HepG2 (cell line): ENCODE data around the gene CD58. TPM values are rescaled to one million over a fixed set of nuclear protein-coding genes. Genes with fewer than 3 reads are reported as not detected.
A peak's percentile ranks its signal among the peaks of the same experiment; 100 is the strongest.

Experiments used
- HBP1 ChIP-seq: IDR thresholded peaks from 2 replicates; pipeline ENCODE4 v1.6.1; 2016; ENCODE audit warnings: low read depth, control low read depth
- HMG20B ChIP-seq: conservative IDR thresholded peaks from 2 replicates; pipeline ENCODE4 v1.6.1; 2016; ENCODE audit warnings: missing genetic modification reagents, missing compliant biosample characterization
- HMGXB3 ChIP-seq: sonication (generic); formaldehyde crosslinking; IDR thresholded peaks from 2 replicates; pipeline ENCODE4 v1.4.0; 2020; ENCODE audit warnings: missing genetic modification reagents, borderline replicate concordance
- HNRNPL ChIP-seq: fragments of 200-400 bp; formaldehyde crosslinking; IDR thresholded peaks from 2 replicates; pipeline ENCODE4 v1.6.1; 2017; ENCODE audit warnings: mild to moderate bottlenecking, low read depth, low read length
- NFYB ChIP-seq: sonication (generic); formaldehyde crosslinking; IDR thresholded peaks from 2 replicates; pipeline ENCODE4 v1.4.0; 2020; ENCODE audit warnings: missing genetic modification reagents
- PLRG1 ChIP-seq: fragments of 450-650 bp; conservative IDR thresholded peaks from 2 replicates; pipeline ENCODE4 v1.6.1; 2016
- SMAD1 ChIP-seq: sonication (generic); formaldehyde crosslinking; IDR thresholded peaks from 2 replicates; pipeline ENCODE4 v1.4.0; 2020; ENCODE audit warnings: missing genetic modification reagents, low read depth, mild to moderate bottlenecking, borderline replicate concordance
- SRY ChIP-seq: sonication (generic); formaldehyde crosslinking; IDR thresholded peaks from 2 replicates; pipeline ENCODE4 v1.8.0; 2022; ENCODE audit warnings: mild to moderate bottlenecking, missing genetic modification reagents
- TEAD3 ChIP-seq: optimal IDR thresholded peaks from 2 replicates; pipeline ENCODE3; 2016; ENCODE audit warnings: borderline replicate concordance
- THAP11 ChIP-seq: IDR thresholded peaks from 2 replicates; pipeline ENCODE4 v1.6.1; 2016; ENCODE audit warnings: missing biosample characterization, missing genetic modification reagents
- ZBTB33 ChIP-seq: sonication (generic); formaldehyde crosslinking; IDR thresholded peaks from 2 replicates; pipeline ENCODE4 v1.4.0; 2020; ENCODE audit warnings: missing genetic modification reagents
- ZBTB7A ChIP-seq: sonication (generic); formaldehyde crosslinking; IDR thresholded peaks from 2 replicates; pipeline ENCODE4 v1.8.0; 2022; ENCODE audit warnings: mild to moderate bottlenecking, missing genetic modification reagents
- ZNF101 ChIP-seq: sonication (generic); formaldehyde crosslinking; IDR thresholded peaks from 2 replicates; pipeline ENCODE4 v1.4.0; 2020; ENCODE audit warnings: mild to moderate bottlenecking, low read depth, missing genetic modification reagents, borderline replicate concordance
- ZNF512B ChIP-seq: sonication (generic); formaldehyde crosslinking; IDR thresholded peaks from 2 replicates; pipeline ENCODE4 v1.5.1; 2020; ENCODE audit warnings: missing genetic modification reagents, mild to moderate bottlenecking, borderline replicate concordance
- ZNF564 ChIP-seq: sonication (generic); formaldehyde crosslinking; IDR thresholded peaks from 2 replicates; pipeline ENCODE4 v1.8.1; 2023; ENCODE audit warnings: mild to moderate bottlenecking, missing genetic modification reagents
- ZNF605 ChIP-seq: sonication (generic); formaldehyde crosslinking; IDR thresholded peaks from 2 replicates; pipeline ENCODE4 v1.8.0; 2022; ENCODE audit warnings: mild to moderate bottlenecking, missing genetic modification reagents
- ZNF619 ChIP-seq: sonication (generic); formaldehyde crosslinking; IDR thresholded peaks from 2 replicates; pipeline ENCODE4 v1.4.0; 2020; ENCODE audit warnings: mild to moderate bottlenecking, missing genetic modification reagents
- ZNF773 ChIP-seq: sonication (generic); formaldehyde crosslinking; IDR thresholded peaks from 2 replicates; pipeline ENCODE4 v1.4.0; 2020; ENCODE audit warnings: missing genetic modification reagents, borderline replicate concordance
- polyA plus RNA-seq, 8 experiments: library from polyadenylated mRNA; depleted of rRNA in 3 of 8; stranded (reverse) in 7 of 8; unstranded in 1 of 8; fragments of >200 nt; fragmentation: Illumina TruSeq in 4 of 8; extraction: Trizol in 4 of 8; gene quantifications; 2 replicates each; pipeline versions ENCODE4 v1.2.1 to v1.2.3, GENCODE V29; 2011 to 2016; ENCODE audit warnings: low read depth in 4 of 8, missing spikeins in 1 of 8, mixed read lengths in 1 of 8; ENCODE audit not compliant: insufficient read depth in 1 of 8
- total RNA-seq, 5 experiments: library from RNA; depleted of rRNA; stranded (reverse); fragments of >200 nt; fragmentation: Illumina TruSeq; extraction: Trizol; gene quantifications; 2 replicates each; pipeline ENCODE4 v1.2.3, GENCODE V29; 2016; ENCODE audit warnings: low read depth in 1 of 5

Gene CD58
- total and polyA plus RNA-seq, 2 of the 13 experiments (the other 11 are each of a cell fraction or from before 2014, with no cell fraction given): 9.4 to 13.5 TPM

- TF ChIP-seq ZNF564 (CRISPR knock-in tag) (no peak), ZNF512B (peak; percentile 84; the same call in 1 of the 2 replicates), SMAD1 (CRISPR knock-in tag) (peak; percentile 81; the same call in 1 of the 2 replicates), TEAD3 (CRISPR knock-in tag) (no peak), ZNF605 (CRISPR knock-in tag) (peak; percentile 97), SRY (CRISPR knock-in tag) (no peak; the same call in 1 of the 2 replicates), ZNF619 (CRISPR knock-in tag) (no peak), ZBTB7A (0 out of 2 replicates have a peak, but pooled peaks have one; percentile 12), PLRG1 (no peak), NFYB (CRISPR knock-in tag) (no peak), HNRNPL (peak; percentile 72; the same call in 1 of the 2 replicates), HMG20B (CRISPR knock-in tag) (peak; percentile 83; the same call in 1 of the 2 replicates), ZNF101 (no peak), ZBTB33 (CRISPR knock-in tag) (no peak), HMGXB3 (CRISPR knock-in tag) (peak; percentile 28; the same call in 1 of the 2 replicates), THAP11 (peak; percentile 60), HBP1 (CRISPR knock-in tag) (peak; percentile 65; the same call in 1 of the 2 replicates), ZNF773 (CRISPR knock-in tag) (no peak)
Observed at GRCh38 chr1:116474921-116475849, 95.6 kb downstream of the CD58 start (continued).
